Measurements from ENCODE around the gene KIF26A. TPM values are rescaled to one million over a fixed set of nuclear protein-coding genes. Genes with fewer than 3 reads are reported as not detected.

The KIF26A gene
- total and polyA plus RNA-seq, 2 donors (not counting 1 experiment from before 2014, with no cell fraction given): 0.15 TPM; not detected in 1

- TF ChIP-seq CTCF (IDR thresholded peaks at IDR 0.05) (no peak), EZH2 (IDR thresholded peaks at IDR 0.05; ENCODE audit: borderline replicate concordance, insufficient read depth, low read depth, low read length, poor library complexity, severe bottlenecking) (no peak)
- H3K27ac ChIP-seq (ENCODE audit: low read length in 2 of 2): no peak overlapping the region
- H3K27me3 Mint-ChIP-seq: peaks cover 3% of the 10 kb centered on the region
- ChIA-PET POLR2A (no interaction called here), CTCF (interaction anchor here (0.8 to 1.0 kb wide), 2 partner anchors 10 kb away, joined by 3 read pairs; no protein-coding TSS in a partner anchor)
- H3K9ac ChIP-seq (ENCODE audit: low read length): no peak overlapping the region
- no peaks in the 10 kb centered on the region for H3K79me2 ChIP-seq (ENCODE audit: control insufficient read depth, insufficient read depth, low read length)
- H3K4me3 Mint-ChIP-seq: no peak overlapping the region
- 61% methylated on average over 17 of the region's 25 CpGs for WGBS (ENCODE audit: insufficient coverage)
- no peak overlapping the region for H3K27ac Mint-ChIP-seq
- H3K9me3 ChIP-seq (ENCODE audit: control extremely low read depth in 1 of 3, control insufficient read depth in 2 of 3, insufficient read depth in 1 of 3, low read length in 2 of 3): no peaks in the 10 kb centered on the region
- no peaks in the 10 kb centered on the region for H3K9me3 Mint-ChIP-seq (ENCODE audit: insufficient read depth)
- intact Hi-C loops (cut with micrococcal nuclease): no loop called here
- no peak overlapping the region for H3K4me3 ChIP-seq (ENCODE audit: control extremely low read depth in 1 of 5, extremely low read depth in 1 of 5, insufficient read depth in 1 of 5, low read depth in 2 of 5, low read length in 4 of 5)
- DNase-seq (no peak), ATAC-seq (ENCODE audit: low read depth) (no peak)
- H2AFZ ChIP-seq (ENCODE audit: insufficient read depth, low read depth, low read length, poor library complexity, severe bottlenecking): no peak overlapping the region
- H3K4me1 Mint-ChIP-seq: peaks cover 7% of the 10 kb centered on the region
- H3K36me3 ChIP-seq (replicated peaks in 1 of 2; ENCODE audit: control extremely low read depth in 1 of 2, control insufficient read depth in 1 of 2, extremely low read depth in 1 of 2, insufficient read depth in 2 of 2, low read length in 1 of 2): no peaks in the 10 kb centered on the region
- no peak overlapping the region for H3K4me2 ChIP-seq (replicated peaks; ENCODE audit: low read depth, low read length, poor library complexity, severe bottlenecking)
- peaks cover 0 to 3% (median 0%) of the 10 kb centered on the region in 4 experiments for H3K27me3 ChIP-seq (replicated peaks in 1 of 4; ENCODE audit: control extremely low read depth in 1 of 4, control insufficient read depth in 3 of 4, insufficient read depth in 4 of 4, low read length in 3 of 4)
- no peaks in the 10 kb centered on the region for H4K20me1 ChIP-seq (ENCODE audit: control insufficient read depth, insufficient read depth, low read length, poor library complexity, severe bottlenecking)
- H3K4me1 ChIP-seq (ENCODE audit: control insufficient read depth in 2 of 2, insufficient read depth in 2 of 2, low read length in 2 of 2): peaks cover 0 to 6% of the 10 kb centered on the region in 2 donors
Measured at GRCh38 chr14:104096751-104097700, 41.4 kb upstream of the KIF26A start.
